Trophoblast cell (in vitro differentiated cells and primary cell): Measurements from ENCODE around the gene BEX3.

Experiments used
- DNase-seq, 2 donors: peaks; one replicate each; pipeline ENCODE4 v3.0.0-alpha.2; 2016
- H2AFZ ChIP-seq: 2 replicates; pipeline ENCODE4 v1.6.1; 2013; ENCODE audit warnings: low read length, moderate library complexity, mild to moderate bottlenecking; ENCODE audit not compliant: insufficient read depth, poor library complexity
- H2AK5ac ChIP-seq: 2 replicates; pipeline ENCODE4 v1.6.1; 2013; ENCODE audit warnings: mild to moderate bottlenecking, low read length
- H2BK120ac ChIP-seq: 2 replicates; pipeline ENCODE4 v1.6.1; 2013; ENCODE audit warnings: low read length, mild to moderate bottlenecking, moderate library complexity; ENCODE audit not compliant: insufficient read depth, poor library complexity
- H2BK12ac ChIP-seq: 2 replicates; pipeline ENCODE4 v1.6.1; 2013; ENCODE audit warnings: mild to moderate bottlenecking, low read length, moderate library complexity
- H2BK5ac ChIP-seq: 2 replicates; pipeline ENCODE4 v1.6.1; 2013; ENCODE audit warnings: low read length, low read depth, moderate library complexity, mild to moderate bottlenecking; ENCODE audit not compliant: poor library complexity
- H3K14ac ChIP-seq: 2 replicates; pipeline ENCODE4 v1.6.1; 2013; ENCODE audit warnings: mild to moderate bottlenecking, low read length
- H3K18ac ChIP-seq: 2 replicates; pipeline ENCODE4 v1.6.1; 2013; ENCODE audit warnings: mild to moderate bottlenecking, low read length
- H3K23ac ChIP-seq: 2 replicates; pipeline ENCODE4 v1.6.1; 2013; ENCODE audit warnings: low read length
- H3K27ac ChIP-seq: 2 replicates; pipeline ENCODE4 v1.5.1; 2013; ENCODE audit warnings: low read depth, mild to moderate bottlenecking, inconsistent platforms, low read length, moderate library complexity
- H3K27me3 ChIP-seq: 2 replicates; pipeline ENCODE4 v1.6.1; 2013; ENCODE audit warnings: inconsistent platforms, mild to moderate bottlenecking, low read length, moderate library complexity; ENCODE audit not compliant: insufficient read depth
- H3K36me3 ChIP-seq, 2 experiments: 1 replicate in 1 of 2; 2 replicates in 1 of 2; pipeline ENCODE4 v1.6.1; 2013; ENCODE audit warnings: low read length in 2 of 2, mild to moderate bottlenecking in 2 of 2, moderate library complexity in 1 of 2; ENCODE audit not compliant: insufficient read depth in 2 of 2, control insufficient read depth in 1 of 2
- H3K4ac ChIP-seq: 2 replicates; pipeline ENCODE4 v1.6.1; 2013; ENCODE audit warnings: low read depth, mild to moderate bottlenecking, low read length, moderate library complexity
- H3K4me1 ChIP-seq, 2 experiments: 1 replicate in 1 of 2; 2 replicates in 1 of 2; pipeline ENCODE4 v1.6.1; 2013; ENCODE audit warnings: low read length in 2 of 2, mild to moderate bottlenecking in 2 of 2, moderate library complexity in 1 of 2; ENCODE audit not compliant: insufficient read depth in 2 of 2, control insufficient read depth in 1 of 2
- H3K4me2 ChIP-seq: 2 replicates; pipeline ENCODE4 v1.6.1; 2013; ENCODE audit warnings: inconsistent platforms, mild to moderate bottlenecking, low read length, moderate library complexity
- H3K4me3 ChIP-seq: 2 replicates; pipeline ENCODE4 v1.5.1; 2013; ENCODE audit warnings: mild to moderate bottlenecking, low read depth, low read length, inconsistent platforms
- H3K79me1 ChIP-seq: one replicate; pipeline ENCODE4 v1.6.1; 2013; ENCODE audit warnings: low read length
- H3K79me2 ChIP-seq: 2 replicates; pipeline ENCODE4 v1.6.1; 2013; ENCODE audit warnings: low read length, mild to moderate bottlenecking; ENCODE audit not compliant: control insufficient read depth, insufficient read depth, poor library complexity
- H3K9ac ChIP-seq: 2 replicates; pipeline ENCODE4 v1.6.1; 2013; ENCODE audit warnings: mild to moderate bottlenecking, low read length
- H3K9me3 ChIP-seq: 2 replicates; pipeline ENCODE4 v1.6.1; 2013; ENCODE audit warnings: low read depth, mild to moderate bottlenecking, control low read depth, inconsistent platforms, low read length; ENCODE audit not compliant: insufficient read depth
- H4K12ac ChIP-seq: 2 replicates; pipeline ENCODE4 v1.6.1; 2013; ENCODE audit warnings: low read depth, mild to moderate bottlenecking, low read length, moderate library complexity
- H4K8ac ChIP-seq: 2 replicates; pipeline ENCODE4 v1.6.1; 2013; ENCODE audit warnings: low read depth, mild to moderate bottlenecking, low read length, moderate library complexity
- H4K91ac ChIP-seq: one replicate; pipeline ENCODE4 v1.6.1; 2013; ENCODE audit warnings: low read depth, mild to moderate bottlenecking, low read length, moderate library complexity
- WGBS: extraction: QIAGEN DNeasy Blood & Tissue Kit; methylation state at CpG from one replicate; pipeline ENCODE4 v1.1.7; 2013; ENCODE audit warnings: missing lambda C conversion rate; ENCODE audit not compliant: insufficient read length, insufficient coverage; ENCODE audit errors: extremely low coverage; 5-methylcytosine and 5-hydroxymethylcytosine counted together

BEX3 gene

DNA sequence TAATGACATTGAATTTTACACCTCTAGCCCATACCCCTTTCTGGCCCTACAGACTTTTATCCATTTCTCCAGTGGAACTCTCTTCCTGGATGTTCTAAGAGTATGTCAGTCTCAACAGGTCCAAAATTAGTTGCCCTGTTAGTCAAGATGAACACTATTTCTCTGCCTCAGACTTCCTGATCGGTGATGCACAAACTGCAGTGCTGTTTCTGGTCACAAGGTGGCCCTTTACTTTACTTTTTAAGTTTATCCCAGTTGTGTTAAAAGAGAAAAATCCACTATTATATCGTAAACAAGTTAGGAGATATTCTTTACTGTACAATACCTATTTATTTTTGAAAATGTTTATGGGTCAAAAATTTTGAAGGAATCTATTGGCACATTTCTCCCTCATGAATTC, 33.2 kb upstream of the BEX3 start:
- H3K4me3 ChIP-seq = no peak overlapping the region

DNA sequence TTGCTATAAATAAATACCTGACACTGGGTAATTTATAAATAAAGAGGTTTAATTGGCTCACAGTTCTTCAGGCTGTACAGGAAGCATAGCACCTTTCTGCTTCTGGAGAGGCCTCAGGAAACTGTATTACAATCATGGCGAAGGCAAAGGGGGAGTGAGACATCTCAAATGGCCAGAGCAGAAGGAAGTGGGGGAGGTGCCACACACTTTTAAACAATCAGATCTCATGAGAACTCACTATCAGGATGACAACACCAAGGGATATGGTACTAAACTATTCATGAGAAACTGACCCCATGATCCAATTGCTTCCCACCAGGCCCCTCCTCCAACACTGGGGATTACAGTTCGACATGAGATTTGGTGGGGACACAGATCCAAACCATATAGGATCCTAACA, 31.7 kb upstream of the BEX3 start:
- Histone ChIP-seq H4K91ac (no peak overlapping the region), H2AFZ (no peak overlapping the region), H4K12ac (no peak overlapping the region), H3K79me1 (no peaks in the 10 kb centered on the region), H2BK12ac (no peak overlapping the region), H2AK5ac (no peak overlapping the region), H3K9ac (no peak overlapping the region), H3K36me3 (no peaks in the 10 kb centered on the region), H4K8ac (no peak overlapping the region), H3K4me2 (no peak overlapping the region), H3K27ac (no peak overlapping the region), H3K4me3 (no peak overlapping the region), H3K14ac (no peak overlapping the region), H3K4me1 (peaks cover 0 to 2% of the 10 kb centered on the region in 2 experiments), H3K27me3 (no peaks in the 10 kb centered on the region), H2BK5ac (no peak overlapping the region), H3K9me3 (no peaks in the 10 kb centered on the region), H3K18ac (no peak overlapping the region), H3K23ac (no peak overlapping the region), H3K4ac (no peak overlapping the region), H3K79me2 (no peaks in the 10 kb centered on the region), H2BK120ac (no peak overlapping the region)
- no CpG with 5 or more reads among the region's 2 CpGs for WGBS
- DNase-seq = no peak

More for the DNA sequence above, 33.2 kb upstream of the BEX3 start:
- H4K12ac ChIP-seq = no peak overlapping the region
- H3K79me2 ChIP-seq = no peaks in the 10 kb centered on the region
- H2AFZ ChIP-seq = no peak overlapping the region
- no peak overlapping the region for H2AK5ac ChIP-seq
- H3K4me1 ChIP-seq = peaks cover 0 to 2% of the 10 kb centered on the region in 2 experiments
- no peak overlapping the region for H3K23ac ChIP-seq
- H3K36me3 ChIP-seq = no peaks in the 10 kb centered on the region
- H3K9me3 ChIP-seq = no peaks in the 10 kb centered on the region
- H2BK120ac ChIP-seq = no peak overlapping the region
- H2BK5ac ChIP-seq = no peak overlapping the region
- H3K27ac ChIP-seq = no peak overlapping the region
- H2BK12ac ChIP-seq = no peak overlapping the region
- WGBS = no CpG with 5 or more reads among the region's 2 CpGs
- no peak overlapping the region for H4K91ac ChIP-seq
- DNase-seq = peak; percentile 27 to 75
- H3K9ac ChIP-seq = no peak overlapping the region
- H3K4ac ChIP-seq = no peak overlapping the region
- H3K79me1 ChIP-seq = no peaks in the 10 kb centered on the region
- no peak overlapping the region for H3K14ac ChIP-seq
- H3K4me2 ChIP-seq = no peak overlapping the region
- H4K8ac ChIP-seq = no peak overlapping the region
- no peak overlapping the region for H3K18ac ChIP-seq
- no peaks in the 10 kb centered on the region for H3K27me3 ChIP-seq

DNA sequence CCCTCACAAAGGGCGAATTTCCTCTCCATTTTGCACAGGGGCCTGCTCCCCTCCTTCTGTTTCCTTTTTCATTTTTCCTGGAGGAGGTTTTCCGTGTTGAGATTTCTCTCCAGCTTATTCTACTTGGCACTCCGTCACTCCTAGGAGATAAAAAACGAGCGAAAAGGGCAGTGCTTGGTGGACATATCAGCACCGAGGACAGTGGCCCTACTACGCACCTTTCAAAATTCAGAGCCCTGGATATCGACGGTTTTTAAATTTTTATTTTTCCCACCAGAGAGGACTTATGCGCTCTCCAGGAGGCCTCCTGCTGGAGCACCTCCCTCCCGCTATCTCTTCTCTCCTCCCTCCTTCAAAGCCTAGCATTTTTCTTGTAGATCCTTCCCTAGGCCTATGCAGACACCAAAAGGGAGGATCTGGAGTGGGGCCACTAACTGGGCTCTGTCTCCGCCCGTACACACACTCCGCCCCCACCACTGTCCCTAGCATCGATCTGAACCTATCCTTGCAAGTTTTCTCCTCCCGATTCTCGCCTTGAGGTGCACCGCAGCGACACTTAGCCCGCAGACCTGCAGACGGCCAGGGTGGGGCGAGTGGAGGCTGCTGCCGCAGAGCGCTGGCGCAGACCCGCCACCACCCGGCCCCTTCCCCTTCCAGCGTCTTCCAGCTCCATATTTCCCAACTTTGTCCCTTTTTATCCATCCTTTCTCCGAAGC, 28.5 kb upstream of the BEX3 start:
- H3K36me3 ChIP-seq = no peaks in the 10 kb centered on the region
- no peak overlapping the region for H3K23ac ChIP-seq
- no peaks in the 10 kb centered on the region for H3K79me1 ChIP-seq
- no peak overlapping the region for H3K27ac ChIP-seq
- no peaks in the 10 kb centered on the region for H3K27me3 ChIP-seq
- H4K12ac ChIP-seq = no peak overlapping the region
- no peaks in the 10 kb centered on the region for H3K79me2 ChIP-seq
- peaks cover 3 to 6% of the 10 kb centered on the region in 2 experiments for H3K4me1 ChIP-seq
- H3K18ac ChIP-seq = no peak overlapping the region
- H2BK120ac ChIP-seq = no peak overlapping the region
- no peak for DNase-seq
- peak overlapping the region; percentile 2 for H3K4me2 ChIP-seq
- no peak overlapping the region for H2AK5ac ChIP-seq
- WGBS = no CpG with 5 or more reads among the region's 29 CpGs
- H2BK12ac ChIP-seq = no peak overlapping the region
- H3K4ac ChIP-seq = no peak overlapping the region
- no peak overlapping the region for H3K4me3 ChIP-seq
- H3K14ac ChIP-seq = no peak overlapping the region
- H4K91ac ChIP-seq = no peak overlapping the region
- no peak overlapping the region for H4K8ac ChIP-seq
- H3K9me3 ChIP-seq = no peaks in the 10 kb centered on the region
- H2BK5ac ChIP-seq = no peak overlapping the region
- no peak overlapping the region for H2AFZ ChIP-seq
- no peak overlapping the region for H3K9ac ChIP-seq

DNA sequence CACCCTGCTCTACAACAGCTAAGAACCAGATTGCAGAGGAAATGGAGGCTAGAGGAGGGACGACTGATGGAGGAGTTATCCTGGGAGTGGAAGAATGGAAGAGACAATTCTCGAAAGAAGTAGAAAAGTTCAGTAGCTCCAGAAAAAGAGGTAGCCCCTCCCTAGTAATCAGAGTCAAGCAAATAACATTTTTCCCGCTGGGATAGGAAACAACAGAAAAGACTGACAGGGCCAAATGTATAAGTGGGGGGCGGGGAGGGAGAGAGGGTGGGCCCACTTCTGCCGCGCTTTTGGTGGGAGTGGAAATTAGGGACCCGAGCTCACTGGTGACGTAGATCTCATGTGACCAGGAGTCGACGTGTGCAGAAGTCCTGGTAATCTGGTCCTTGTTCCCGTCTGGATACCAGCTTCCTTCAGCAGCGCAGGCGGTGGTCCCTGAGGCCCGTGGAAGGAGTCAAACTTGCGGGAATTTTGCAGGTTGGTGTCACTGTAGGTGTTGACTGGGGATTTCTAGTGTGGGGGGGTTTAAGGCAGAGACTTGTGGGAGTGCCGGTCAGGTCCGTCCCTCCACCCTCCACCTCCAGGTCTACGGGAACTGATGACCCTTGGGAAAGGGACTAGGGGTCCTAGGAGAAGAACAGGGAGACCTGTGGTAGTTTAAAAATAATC, 20.1 kb upstream of the BEX3 start, which contains the start of gene TCEAL9:
TSS of gene TCEAL9 (plus strand) at position 377 of the 669 bp plus-strand sequence. CDS start 1,179 bp downstream, outside the sequence.
- H3K4me1 ChIP-seq = no peaks in the 10 kb centered on the region
- no peaks in the 10 kb centered on the region for H3K27me3 ChIP-seq
- no peaks in the 10 kb centered on the region for H3K9me3 ChIP-seq
- H3K4me2 ChIP-seq = peak within 1 kb of the TSS; percentile 52
- peak within 1 kb of the TSS; percentile 94 for H3K14ac ChIP-seq
- peak within 1 kb of the TSS; percentile 83 for H4K91ac ChIP-seq
- peak within 1 kb of the TSS; percentile 98 for H3K9ac ChIP-seq
- H2AK5ac ChIP-seq = peak within 1 kb of the TSS; percentile 94
- WGBS = no CpG with 5 or more reads among the region's 18 CpGs
- peak within 1 kb of the TSS; percentile 99 for H3K4ac ChIP-seq
- peak within 1 kb of the TSS; percentile 90 for H4K12ac ChIP-seq
- peak within 1 kb of the TSS; percentile 70 for H2BK5ac ChIP-seq
- peak within 1 kb of the TSS; percentile 91 for H4K8ac ChIP-seq
- H2BK120ac ChIP-seq = peak within 1 kb of the TSS; percentile 85
- H3K79me2 ChIP-seq = peaks cover 7% of the 10 kb centered on the region
- H3K23ac ChIP-seq = no peak within 1 kb of the TSS
- H3K4me3 ChIP-seq = peak within 1 kb of the TSS; percentile 90
- H2AFZ ChIP-seq = peak within 1 kb of the TSS; percentile 25
- H3K36me3 ChIP-seq = no peaks in the 10 kb centered on the region
- no peak within 1 kb of the TSS for H2BK12ac ChIP-seq
- peaks cover 9% of the 10 kb centered on the region for H3K79me1 ChIP-seq
- peak; percentile 34 to 59 for DNase-seq
- H3K18ac ChIP-seq = peak within 1 kb of the TSS; percentile 98
- H3K27ac ChIP-seq = peak within 1 kb of the TSS; percentile 89
